ENCODE results near the gene EIPR1.
A peak's percentile ranks its signal among the peaks of the same experiment; 100 is the strongest.
"Not testable (repeated sequence)": the region's sequence is repeated elsewhere in the genome, so short reads cannot be mapped to it uniquely, and the experiment has no call there.

EIPR1 gene

DNA sequence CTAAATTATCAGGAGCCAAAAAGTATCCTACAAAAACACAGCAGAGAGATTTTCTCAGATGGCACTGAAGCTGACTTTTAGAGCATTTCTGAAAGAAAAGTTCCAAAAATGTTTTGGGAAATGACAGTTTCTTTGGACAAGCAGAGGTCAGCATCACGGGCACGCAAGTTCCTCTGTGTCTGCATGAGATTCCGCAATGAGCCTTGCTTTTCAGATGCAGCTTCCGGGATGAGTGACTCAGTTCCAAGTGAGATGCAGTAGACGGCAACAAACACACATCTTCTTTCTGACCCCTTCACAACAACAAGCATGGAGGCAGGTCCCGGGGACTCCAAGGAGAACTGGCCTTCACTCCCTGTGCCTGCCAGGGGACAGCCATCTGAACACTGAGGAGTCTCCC lies 76.6 kb downstream of the EIPR1 start:
- DNase-seq = no peak

DNA sequence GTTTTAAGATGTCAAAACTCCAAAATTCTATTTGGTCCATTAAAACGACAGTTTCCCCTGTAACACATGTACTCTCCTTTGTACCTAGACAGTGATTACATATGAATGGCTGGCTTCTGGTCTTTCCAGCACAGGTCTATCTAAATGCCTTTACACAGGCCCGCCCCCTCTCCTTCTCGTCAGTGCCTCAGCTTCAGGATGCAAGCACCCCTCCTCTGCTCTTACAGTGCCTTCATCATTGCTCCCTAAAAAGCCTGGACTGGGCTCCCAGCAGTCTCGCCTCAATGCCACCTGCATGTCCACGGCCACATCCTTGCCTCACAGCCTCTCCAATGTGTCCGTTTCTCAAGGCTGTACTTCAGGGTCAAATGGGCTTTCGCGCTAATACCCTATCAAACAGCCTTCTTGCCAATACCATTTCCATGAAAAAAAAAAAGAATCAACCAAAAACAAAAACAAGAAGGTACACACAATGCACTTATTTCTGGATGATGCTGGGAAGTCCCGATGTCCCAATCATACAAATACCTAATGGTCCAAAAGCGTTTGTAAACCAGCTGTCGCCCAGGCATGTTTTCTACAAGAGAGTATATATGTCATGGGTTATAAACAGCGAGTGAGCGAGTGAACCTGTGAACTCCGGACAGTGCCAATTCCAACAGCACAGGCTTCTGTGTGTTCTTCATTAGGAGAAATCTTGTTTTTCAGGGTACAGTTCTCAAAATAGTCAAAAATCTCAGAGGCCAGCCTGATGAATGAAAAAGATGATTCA lies 77.2 kb downstream of the EIPR1 start:
- DNase-seq = no peak

DNA sequence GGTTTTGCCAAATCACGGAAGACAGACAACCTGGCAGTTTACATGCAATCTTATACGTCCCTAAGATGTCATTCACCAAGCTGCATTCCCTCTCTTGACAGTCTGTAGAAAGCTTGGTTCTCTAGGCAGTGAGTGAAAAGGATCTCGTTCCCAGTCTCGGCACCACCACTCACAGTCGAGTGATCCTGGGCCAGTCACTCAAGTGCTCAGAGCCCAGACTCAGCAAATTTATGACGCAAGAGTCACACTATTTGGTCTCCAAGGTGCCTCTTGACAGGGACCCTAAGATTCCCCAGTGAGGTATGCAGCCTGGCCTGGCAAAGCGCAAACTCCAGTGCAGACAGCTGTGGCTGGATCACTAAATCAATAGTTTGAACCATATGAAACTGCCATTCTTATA lies 77.9 kb downstream of the EIPR1 start:
- DNase-seq = no peak

DNA sequence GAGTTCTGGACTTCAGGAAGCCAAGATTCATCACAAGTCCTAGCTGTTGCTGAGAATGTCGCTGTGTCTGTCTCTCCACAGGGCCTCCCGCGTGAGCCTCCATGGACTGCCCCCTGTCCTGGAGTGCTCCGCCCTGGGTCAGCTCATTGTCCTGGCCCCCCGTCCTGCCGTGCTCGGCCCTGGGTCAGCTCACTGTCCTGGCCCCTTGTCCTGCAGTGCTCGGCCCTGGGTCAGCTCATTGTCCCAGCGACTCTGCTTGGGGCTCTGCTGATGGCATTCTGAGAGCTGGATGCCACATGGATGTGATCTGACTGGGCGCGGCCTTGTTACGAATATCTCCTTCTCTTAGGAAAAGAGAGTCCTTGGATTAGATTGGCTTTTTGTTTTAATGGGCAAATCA lies 78.5 kb downstream of the EIPR1 start:
- no peak for DNase-seq

DNA sequence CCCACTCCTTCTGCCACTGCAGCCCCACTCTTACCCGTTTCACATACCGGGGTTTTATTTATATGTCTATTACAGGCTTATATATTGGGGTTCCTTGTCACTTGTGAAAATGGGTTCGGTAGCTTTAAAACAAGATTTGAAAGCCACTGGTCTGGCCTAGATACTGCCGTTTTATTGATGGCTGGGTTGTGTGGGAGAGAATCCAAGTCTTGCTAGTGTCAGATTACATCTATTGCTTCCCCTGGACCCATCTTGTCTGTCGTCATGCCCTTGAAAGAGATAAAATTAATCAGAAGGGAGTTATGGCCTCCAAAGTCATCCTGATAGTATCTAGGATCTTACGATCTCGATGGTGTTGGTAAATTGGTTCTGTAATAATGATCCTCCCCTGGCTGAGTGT lies 79.4 kb downstream of the EIPR1 start:
- no peak for DNase-seq

DNA sequence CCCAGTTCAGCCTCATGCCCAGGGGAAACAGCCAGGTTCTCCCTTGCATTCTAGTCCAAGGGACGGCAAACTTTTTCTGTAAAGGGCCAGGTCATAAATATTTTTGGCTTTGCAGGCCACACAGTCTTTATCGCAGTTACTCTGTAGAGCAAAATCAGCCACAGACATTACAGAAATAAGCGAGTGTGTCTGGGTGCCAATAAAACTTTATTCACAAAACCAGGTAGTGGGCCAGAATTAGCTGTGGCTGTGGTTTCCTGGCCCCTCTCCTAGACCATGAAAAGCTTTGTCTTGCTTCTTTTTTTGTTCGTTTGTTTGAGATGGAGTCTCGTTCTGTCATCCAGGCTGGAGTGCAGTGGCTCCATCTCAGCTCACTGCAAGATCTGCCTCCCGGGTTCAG lies 80.1 kb downstream of the EIPR1 start:
- DNase-seq = no peak

DNA sequence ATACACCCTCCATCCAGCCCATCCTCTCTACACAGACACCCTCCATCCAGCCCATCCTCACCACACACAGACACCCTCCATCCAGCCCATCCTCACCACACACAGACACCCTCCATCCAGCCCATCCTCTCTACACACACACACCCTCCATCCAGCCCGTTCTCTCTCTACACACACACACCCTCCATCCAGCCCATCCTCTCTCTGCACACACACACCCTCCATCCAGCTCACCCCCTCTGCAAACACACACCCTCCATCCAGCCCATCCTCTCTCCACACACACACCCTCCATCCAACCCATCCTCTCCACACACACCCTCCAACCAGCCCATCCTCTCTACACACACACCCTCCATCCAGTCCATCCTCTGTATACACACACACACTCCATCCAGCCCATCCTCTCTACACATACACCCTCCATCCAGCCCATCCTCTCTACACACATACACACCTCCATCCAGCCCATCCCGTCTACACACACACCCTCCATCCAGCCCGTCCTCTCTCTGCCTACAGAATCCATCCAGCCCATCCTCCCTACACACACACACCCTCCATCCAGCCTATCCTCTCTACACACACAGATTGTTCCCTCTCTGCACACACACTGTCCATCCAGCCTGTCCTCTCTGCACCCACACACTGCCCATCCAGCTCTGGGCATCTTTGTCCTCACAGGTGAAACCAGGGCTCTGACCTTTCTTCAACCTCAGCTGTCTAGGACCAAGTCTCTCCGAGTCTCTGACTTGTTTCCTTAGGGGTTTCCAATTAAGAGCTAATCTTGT lies 81.2 kb downstream of the EIPR1 start:
- no peak for DNase-seq

DNA sequence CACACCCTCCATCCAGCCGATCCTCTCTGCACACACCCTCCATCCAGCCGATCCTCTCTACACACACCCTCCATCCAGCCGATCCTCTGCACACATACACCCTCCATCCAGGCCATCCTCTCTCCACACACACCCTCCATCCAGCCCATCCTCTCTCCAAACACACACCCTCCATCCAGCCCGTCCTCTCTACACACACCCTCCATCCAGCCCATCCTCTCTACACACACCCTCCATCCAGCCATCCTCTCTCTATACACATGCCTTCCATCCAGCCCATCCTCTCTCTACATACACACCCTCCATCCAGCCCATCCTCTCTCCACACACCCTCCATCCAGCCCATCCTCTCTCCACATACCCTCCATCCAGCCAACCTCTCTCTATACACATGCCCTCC lies 83.1 kb downstream of the EIPR1 start:
- no peak for DNase-seq

DNA sequence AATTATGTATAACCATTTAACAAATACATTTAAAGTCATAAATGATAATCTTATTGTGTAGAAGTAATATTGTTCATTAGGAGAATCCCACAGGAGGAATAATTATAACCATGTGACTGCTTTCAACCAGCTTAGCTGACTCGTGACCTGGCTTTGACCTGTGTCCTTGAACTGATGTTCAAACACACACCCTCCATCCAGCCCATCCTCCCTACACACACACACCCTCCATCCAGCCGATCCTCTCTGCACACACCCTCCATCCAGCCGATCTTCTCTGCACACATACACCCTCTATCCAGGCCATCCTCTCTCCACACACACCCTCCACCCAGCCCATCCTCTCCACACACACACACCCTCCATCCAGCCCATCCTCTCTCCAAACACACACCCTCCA lies 83.5 kb downstream of the EIPR1 start:
- DNase-seq = no peak

DNA sequence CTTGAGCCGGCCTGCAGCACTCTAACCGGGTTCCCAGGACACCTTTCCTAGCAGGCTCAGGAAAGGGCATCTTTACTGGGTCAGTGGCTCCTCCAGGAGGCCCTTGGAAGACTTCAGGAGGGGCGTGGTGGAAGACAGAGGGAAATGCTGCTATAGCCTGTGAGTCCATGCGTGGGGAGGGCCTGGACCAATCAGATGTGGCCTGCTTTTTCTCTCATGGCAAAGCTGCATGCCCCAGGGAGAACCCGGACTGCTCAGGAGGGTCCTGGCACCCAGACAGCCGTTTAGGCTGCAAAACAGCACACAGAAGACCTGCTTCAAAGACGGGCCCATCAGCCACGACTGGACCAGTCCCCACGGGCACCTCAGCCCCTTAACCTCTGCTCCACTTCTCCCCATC lies 84.4 kb downstream of the EIPR1 start:
- no peak for DNase-seq

DNA sequence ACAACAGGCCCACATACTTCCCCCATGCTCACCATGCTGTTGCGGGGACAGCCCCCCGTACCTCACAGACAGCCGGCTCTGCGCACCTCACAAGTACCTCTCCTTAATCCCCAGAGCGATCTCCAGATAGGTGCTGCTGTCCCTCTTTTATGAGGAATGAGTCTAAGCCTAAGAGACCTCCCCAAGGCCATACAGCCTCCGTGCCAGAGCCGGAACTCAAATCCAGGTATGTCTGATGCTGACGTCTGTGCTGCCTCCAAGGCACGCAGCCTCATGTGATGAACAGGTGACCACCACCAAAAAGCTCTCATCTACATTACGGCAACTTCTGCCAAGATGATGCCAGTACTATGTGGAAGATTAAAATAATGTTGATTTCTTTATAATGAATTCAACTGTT lies 85.2 kb downstream of the EIPR1 start:
- no peak for DNase-seq

DNA sequence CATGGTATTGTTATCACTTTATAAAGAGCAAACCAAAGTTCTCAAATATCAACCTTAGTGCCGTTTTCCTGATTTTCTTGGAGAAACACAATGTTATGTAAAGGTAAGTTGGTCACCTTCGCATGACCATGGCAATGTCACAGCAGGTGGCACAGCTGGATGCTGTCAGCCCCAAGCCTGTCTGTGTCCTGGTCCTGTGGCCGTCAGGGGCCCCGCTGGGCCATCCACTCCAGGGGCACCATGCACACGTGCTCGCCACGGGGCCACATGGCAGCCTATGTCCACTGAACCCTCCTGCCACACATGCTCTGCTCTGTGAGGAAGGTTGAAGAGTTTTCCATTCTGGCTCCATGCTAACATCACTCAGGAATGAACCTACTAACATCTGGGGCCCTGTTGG lies 85.9 kb downstream of the EIPR1 start:
- DNase-seq = no peak

DNA sequence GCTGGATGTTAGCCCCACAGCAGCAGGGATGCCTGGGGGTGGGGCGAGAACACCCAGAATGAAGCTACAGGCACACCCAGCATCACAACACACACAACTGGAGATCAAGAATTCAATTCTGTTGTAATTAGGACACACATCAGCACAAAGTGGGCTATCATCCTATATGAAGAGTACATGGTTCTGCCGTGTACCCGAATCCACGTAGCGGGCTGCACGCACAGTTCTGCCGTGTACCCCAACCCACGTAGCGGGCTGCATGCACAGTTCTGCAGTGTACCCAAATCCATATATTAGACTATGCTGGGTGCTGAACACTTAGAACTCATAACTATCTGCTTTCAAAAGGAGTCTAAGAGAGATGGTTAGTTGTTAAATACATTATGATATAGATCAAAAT lies 86.5 kb downstream of the EIPR1 start:
- DNase-seq = no peak

DNA sequence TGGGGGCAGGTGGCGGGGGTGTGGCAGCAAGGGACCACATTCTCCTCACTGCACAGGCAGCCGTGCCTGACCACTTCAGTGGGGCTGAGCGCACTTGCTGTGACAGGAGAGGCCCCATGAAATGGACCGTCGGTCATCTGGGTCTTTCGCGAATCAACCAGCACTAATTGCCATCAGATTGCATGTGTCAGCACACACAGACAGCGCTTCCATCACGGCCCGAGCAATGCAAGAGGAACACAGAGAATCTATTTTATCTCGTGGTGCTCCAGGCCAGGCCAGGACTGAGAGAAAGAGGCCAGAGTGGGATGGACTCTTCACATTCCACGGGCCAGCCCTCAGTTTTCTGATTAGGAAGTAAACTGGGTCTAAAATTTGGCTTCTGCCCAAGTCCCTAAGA lies 87.0 kb downstream of the EIPR1 start:
- peak; percentile 56 for DNase-seq

DNA sequence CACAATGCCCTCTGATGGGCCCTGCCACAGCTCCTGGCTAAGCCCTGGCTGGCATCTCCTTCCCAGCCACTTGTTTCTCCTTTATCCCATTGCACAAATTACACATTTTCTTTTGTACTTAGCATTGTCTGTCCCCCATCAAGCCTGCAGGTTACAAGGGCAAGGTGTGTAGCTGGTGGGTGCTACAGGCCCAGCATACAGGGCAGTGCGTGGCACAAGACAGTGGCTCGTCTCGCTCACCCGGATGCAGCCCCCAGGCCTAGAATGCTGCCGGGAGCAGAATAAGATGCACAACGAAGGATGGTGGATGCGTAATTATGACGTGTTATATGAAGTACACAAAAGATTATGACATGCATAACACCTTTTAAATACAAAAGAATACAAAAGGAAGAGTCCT lies 87.6 kb downstream of the EIPR1 start:
- no peak for DNase-seq

DNA sequence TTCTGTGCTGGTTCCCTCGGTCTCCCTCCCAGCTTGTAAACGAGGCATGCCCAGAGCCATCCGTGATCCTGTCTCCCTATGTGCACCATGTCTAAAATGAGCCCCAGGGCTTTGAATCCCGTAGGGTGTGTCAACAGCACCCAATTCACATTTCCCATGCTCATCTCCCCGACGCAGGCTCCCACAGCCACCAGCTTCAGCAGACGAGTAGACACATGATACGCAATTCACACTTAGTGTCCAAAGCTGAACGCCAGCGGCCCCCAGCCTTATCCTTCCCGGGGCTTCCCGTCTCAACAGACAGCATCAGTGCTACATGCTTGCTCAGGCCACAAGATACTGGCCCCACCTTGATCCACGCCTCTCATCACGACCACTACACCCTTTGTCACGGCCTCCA lies 88.1 kb downstream of the EIPR1 start:
- no peak for DNase-seq

DNA sequence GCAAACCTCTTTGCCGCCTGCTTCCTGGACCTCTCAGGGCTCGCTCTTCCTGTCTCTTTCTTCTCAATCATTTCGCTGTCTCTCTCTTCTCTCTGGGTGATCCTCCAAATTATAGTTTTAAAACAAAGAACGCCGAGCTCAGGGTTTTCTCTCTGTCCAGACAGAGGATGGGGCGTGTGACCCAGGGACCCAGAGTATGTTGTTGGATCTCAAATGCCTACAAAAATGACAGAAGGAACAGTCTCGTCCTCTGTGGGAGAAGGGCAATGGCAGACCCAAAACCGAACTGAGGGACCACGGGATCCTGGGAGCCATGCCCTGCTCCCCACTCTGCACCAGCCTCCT lies 88.5 kb downstream of the EIPR1 start:
- no peak for DNase-seq

DNA sequence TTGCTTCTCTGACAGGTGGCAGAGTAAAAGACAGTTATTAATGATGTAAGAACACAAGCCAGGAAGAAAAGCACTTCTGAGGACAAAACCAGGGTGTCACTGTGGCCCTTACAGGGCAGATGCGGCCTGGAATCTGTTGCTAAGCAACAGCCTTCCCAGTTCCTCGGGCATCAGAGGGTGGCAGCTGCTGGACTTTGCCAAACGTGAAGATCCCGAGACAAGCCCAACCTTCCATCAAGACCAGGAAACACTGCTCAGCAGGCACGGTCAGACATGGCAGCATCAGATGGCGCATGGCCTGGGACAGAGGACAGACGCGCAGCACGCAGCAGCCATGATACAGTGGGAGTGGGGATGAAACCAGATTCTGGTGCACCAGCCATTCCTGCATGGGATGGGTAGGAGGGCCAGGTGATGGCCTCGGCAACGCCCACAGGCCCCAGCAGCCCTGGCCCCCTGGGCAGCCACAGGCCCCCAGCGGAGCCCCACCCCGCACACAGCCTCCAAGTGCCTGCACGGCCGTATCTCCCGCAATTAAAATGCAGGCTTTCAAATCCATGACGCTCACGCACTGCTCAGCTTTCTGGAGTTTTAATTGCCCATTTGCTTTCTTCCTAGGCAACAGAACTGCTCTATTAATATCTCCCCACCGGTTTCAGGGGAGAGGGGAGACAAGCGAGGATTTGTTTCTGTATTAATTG lies 89.0 kb downstream of the EIPR1 start:
- no peak for DNase-seq

DNA sequence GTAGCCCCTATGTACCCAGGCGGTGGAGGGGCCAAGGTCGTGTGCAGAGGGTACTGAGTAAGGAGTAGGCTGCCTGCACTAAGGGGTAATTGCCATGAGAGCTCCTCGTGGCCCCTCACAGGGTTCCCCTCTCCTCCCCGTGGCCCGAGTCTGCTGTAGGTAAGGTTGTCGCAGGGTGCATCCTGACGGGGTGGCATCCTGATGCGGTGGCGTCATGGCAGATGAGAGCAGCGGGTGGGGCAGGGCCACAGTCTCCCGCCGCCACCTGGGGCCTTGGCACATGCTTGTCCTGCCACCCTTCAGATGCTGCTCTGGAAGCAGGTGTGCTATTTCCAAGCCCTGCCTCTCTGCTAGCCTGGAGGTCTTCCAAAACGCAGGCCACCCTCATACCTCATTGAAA lies 89.7 kb downstream of the EIPR1 start:
- DNase-seq = no peak

DNA sequence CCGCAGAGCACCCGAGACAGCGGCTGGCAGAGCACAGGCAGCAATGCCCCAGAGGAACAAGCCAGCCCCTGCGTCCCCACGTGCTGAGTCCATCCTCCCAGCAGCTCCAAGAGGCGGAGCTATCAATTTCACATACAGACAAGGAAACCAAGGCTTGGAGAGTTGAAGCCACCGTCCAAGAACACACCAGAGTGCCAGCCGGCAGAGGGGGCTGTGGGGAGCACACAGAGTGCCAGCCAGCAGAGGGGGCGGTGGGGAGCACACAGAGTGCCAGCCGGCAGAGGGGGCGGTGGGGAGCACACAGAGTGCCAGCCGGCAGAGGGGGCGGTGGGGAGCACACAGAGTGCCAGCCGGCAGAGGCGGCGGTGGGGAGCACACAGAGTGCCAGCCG lies 91.0 kb downstream of the EIPR1 start:
- DNase-seq = not testable (repeated sequence)

DNA sequence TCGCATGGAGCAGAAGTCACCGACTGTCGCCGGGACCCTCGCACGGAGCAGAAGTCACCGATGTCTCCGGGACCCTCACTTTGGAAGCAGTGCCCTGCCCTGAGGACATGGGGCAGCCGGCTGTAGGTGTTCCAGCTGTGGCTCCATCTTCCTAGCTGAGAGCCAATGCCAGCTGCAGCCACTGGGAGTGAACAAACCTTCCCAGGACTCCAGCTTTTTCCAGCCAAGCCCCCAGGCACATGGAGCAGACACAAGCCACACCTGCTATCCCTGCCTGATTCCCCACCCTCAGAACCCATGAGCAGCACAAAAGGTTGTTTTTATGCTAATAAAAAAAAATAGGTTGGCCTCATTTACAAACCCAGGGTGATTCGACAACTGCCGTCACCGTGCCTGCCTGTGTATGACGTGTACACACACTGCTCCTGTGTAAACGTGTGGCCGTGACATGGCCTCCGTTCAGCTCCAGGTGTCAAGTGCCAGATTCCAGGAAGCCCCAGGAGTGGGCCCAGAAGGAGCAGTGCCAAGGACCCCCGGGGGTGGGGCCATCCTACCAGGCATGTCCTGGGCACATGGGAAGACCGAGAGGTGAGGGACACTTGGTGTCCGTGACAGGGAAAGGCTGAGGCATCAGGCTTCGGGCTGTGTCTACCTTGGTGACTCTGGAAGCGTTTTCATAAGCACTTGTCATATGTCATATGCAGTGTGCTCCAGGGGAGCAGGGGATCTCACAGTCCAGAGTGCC lies 91.5 kb downstream of the EIPR1 start:
- DNase-seq = no peak

DNA sequence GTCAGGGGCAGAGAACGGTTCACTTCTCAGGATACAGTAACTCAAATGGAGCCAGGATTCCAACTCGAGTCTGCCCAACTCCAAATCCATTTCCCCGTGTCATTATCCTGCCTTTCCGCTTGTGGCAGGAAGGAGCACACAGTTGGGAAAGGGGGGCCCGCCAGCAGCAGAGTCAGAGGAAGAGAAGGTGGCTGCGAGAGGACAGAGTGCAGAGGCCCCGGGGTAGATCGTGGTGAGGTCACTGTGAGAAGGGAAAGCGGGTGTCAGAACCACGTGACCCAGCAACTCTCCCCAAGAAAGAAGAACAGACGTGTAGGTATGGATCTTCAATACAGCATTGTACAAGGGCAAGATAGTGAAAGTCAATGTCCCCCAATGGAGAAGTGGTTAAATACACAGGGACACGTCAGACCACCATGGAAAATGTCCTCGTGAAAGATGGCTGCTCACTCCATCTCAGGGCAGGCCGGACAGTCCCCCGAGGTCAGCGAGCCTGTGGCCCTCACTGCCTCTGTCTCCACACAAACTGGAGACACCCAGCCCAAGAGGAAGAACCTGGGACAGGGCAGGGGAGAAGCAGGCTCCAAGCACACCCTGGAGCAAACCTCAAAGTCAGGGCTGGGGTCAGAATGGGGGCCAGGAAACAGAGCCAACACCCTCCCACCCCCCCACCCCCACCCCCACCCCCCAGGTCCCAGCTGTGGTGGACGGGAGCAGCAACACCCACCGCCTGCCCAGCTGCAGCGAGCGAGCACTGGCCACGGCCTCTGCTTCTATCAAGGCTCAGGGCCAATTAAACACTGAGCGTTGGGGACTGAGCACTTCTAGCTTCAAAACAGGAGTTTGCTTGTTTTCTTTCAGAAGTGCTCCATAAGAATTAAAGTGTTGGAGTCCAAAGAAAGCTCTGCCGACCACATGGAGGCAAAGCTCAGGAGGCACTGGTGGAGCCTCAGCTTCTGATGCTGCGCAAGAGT lies 92.7 kb downstream of the EIPR1 start:
- no peak for DNase-seq

Data from DMS79 treated with DMSO at 0.1 percent for 48 hours (cell line).